ENCODE measurements around the gene FHIT.

The FHIT gene

DNA sequence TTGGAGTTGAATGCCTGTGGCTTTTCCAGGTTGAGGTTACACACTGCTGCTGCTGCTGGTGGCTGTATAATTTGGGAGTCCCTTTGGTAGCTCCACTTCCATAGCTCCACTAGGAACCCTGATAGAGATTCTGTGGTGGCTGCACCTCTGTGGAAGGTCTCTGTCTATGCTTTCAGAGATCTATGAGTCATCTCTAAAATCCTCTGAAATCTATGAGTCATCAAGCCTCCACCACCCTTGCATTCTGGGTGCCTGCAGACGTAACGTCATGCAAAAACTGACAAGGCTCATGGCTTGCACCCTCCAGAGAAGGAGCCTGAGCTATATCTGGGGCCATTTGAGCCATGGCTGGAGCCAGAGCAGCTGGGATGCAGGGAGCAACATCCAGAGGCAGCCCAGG is 1164.4 kb downstream of the FHIT start:
- DNase-seq (ENCODE audit: low read depth in 1 of 2, low spot score in 1 of 2): no peak

DNA sequence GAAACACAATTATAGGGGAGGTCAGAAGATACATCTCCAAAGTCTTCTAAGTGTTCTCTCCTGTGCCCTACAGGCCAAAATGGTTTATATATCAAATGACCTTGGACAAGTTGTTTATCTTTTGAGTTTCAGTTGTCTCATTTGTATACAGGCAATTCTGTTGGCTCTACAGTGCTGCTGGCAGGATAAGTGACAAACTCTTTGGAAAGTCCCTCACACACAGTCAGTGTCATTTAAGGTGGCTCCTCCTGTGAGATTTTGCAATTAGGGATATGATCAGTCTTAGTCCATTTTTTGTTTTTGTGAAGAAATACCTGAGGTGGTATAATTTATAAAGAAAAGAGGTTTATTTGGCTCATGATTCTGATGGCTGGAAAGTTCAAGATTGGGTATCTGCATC is 1165.6 kb downstream of the FHIT start:
- DNase-seq (ENCODE audit: low read depth in 1 of 2, low spot score in 1 of 2): no peak

DNA sequence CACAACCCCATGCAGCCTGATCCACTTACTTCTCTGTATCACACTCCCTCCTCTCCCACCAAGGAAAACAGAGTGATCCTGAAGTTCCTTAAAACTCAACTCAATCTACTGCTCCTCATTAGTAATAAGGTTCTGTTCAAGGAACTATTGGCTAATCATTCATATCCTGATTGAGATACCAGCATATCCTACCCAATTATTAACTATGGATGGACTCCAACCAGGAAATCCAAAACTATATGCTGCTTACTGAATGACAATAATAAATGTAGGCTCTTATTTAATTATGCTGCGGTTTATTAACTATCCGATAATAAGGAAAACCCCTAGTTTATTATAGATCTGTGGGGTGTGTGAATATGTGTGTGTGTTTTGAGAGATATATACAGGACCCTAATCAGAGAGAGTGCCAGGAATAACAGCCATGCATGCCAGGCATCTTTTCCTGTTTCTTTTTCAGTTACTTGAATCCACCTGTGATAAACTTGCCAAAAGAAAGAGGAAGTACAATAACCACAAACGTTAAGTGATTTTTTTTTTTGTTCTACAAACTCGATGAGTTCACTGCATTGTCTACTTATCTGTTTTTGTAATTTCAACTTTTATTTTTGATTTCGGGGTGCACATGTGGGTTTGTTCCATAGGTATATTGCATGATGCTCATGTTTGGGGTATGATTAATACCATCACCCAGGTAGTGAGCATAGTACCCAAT is 1169.7 kb downstream of the FHIT start:
- no peak for DNase-seq (ENCODE audit: low read depth in 1 of 2, low spot score in 1 of 2)

DNA sequence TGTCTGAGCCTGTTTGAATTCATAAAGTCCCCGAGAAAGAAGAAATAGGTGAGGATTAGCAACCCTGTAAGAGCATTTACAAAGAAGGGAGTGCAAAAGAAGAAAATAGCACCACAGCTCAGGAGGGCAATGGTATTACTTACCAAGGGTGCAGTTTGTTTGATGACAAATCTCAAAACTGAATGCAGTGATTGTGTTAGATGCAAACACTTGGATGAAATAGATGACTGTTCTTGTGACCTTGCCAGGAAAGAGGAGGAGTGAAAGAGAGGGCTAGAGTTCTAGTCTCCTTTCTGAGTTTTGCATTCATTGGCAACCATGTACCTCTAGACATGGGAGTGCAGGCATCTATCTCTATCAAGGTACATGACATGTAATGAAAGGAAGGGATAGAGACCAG is 1170.6 kb downstream of the FHIT start:
- DNase-seq (ENCODE audit: low read depth in 1 of 2, low spot score in 1 of 2): no peak

DNA sequence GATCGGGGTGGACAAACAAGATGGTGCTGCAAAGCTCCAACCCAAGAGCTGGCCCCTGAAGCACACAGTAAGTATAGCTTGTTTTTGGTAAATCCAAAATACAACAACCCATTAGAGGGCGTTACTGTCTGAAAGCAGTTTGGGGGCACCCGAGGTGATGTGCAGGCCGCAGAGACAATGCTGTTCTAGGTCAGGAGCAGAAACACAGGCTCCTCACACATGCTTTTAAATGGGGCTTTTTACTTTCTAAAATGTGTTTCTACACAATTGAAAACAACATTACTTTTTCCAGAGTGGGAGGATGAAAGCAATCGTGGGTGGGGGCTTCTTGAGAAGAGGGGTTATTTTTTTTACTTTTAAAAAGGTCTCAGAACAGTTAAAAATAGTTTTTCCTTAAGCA is 1172.2 kb downstream of the FHIT start:
- peak; percentile 15 to 17 for DNase-seq (ENCODE audit: low read depth in 1 of 2, low spot score in 1 of 2)

DNA sequence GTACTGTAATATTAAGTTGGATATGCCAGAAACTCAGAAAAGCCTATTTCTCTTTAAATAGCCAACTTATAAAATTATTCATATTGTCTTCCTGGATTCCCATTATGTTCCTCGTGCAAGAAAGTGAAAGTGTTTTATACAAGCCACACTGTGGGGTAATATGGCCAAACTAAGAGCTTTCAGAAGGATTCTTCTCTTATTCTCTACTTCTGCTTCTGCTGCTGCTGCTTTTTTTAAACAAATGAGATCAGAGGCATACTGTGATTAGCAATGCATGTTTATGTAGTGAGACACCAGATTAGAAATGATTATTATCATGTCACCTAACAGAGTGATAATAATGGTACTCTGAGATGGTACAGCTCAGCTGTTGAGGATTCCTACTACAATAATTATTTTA is 1174.9 kb downstream of the FHIT start:
- DNase-seq (ENCODE audit: low read depth in 1 of 2, low spot score in 1 of 2): no peak

DNA sequence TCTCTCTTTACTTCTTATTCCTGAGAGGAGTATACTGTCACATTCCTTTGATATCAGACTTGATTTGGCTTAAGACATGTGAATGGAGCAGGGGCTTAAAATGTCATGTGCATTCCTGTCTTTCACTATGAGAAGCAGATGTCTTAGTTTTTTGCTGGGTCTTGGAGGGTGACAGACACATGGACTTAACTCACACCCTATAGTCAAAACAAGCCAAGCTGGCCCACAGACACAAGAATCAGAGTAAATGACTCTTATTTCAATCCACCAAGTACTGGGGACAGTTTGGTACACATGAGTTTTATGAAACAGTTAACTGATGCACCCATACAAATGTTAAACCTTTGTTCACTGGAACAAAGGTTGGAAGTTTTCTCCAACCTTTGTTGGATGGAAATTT is 1177.3 kb downstream of the FHIT start:
- no peak for DNase-seq (ENCODE audit: low read depth in 1 of 2, low spot score in 1 of 2)

DNA sequence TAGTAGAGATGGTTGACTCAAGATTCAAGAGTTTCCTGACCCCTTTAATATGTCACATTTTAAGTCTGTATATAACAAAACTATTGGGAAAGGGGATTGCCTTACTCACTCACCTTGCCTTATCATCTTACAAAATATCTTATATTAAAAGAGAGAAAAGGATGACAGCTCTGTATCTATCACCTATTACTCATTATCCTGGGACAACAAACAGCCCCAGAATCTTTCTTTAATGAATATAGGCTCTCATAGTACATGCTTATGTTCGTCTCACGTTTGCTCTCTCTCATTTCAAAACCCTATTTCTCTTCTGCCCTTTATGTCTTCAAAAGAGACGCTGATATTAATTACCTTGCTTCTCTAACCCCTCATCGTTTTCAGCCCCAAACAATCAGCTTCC is 1178.0 kb downstream of the FHIT start:
- DNase-seq (ENCODE audit: low read depth in 1 of 2, low spot score in 1 of 2): no peak

DNA sequence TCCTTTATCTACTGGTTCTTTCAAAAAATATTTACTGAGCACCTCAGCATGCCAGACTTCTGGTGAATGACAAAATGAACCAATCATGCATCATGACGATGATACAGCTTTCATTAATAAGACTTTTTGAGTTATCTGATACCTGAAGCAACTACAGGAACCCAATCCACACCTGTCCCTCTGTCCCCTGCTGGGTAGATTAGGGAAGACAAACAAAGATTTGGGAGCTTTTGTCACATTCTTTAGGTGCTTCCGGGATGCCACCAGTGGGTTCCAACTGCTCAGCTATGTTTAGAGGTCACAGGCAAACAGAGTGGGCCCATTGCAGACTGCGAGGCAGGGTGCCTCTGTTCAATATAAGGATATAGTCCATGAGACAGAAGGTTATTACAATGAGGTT is 1180.9 kb downstream of the FHIT start:
- DNase-seq (ENCODE audit: low read depth in 1 of 2, low spot score in 1 of 2): no peak

DNA sequence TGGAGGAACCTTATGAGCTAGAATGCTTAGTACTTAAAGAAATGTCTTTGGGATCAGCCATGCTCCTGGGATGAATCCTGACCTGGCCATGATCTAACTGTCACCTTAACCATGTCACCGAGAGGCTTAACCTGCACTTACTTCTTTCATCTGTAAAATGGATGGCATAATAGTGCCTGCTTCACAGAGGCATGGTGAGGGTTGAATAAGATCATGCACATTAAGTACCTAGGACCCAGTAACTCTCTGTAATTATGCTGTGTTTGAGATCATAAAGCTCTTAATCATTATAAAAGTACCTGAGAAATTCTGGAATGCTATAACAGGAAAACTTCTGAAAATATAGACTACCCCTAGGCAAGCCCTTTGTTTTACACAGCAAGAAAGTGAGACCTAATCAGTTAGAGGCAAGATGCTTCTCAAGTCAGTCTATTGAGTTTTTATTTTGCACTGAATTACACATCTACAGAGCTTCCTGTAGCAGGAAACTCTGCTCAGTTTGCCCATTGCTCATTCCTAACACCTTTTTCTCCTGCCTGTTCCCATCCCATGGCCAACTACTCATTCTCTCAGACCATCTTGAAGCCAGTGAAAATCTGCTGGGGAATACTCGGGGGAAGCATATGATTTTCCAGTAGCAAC is 1185.9 kb downstream of the FHIT start:
- no peak for DNase-seq (ENCODE audit: low read depth in 1 of 2, low spot score in 1 of 2)

DNA sequence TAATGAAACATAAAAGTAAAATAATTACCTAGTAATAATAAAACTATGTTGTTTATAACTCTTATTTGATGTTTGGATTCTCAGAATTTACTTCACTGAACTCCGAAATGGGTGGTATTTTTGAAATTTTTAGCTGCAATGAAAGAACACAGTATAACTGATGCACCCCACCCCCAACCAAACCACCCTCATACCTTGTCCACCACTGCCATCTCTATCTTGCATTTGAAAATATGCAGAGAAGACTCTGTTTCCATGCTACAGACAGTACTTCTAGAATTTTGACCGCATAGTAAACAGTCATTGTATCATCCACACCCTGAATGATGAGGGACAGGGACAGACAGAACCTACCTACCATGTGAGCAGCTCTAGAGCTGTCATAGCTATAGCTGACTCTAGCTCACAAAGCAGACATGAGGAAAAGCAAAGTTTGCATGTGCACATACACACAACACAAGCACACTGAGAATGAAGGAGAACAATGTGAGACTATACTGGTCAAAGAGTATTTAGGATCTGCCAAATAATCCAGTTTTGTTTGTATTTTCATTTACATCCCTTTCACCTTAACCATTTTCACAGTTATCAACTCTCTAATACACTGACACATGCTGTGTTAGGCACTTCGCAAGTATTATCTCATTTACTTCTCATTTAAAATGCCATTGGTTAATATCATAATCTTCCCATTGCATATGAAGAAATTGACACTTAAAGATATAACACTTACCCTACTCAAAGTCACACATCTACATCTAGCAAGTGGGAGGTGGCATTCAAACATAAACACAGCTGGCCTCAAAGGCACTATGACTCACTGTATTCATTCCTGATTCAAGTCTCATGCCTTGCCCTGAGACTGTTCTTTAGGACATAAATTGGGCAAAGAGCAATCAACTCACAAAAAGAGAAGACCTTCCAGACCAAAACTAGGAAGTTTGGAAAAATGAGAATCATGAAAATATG is 1186.8 kb downstream of the FHIT start:
- DNase-seq (ENCODE audit: low read depth in 1 of 2, low spot score in 1 of 2): no peak

DNA sequence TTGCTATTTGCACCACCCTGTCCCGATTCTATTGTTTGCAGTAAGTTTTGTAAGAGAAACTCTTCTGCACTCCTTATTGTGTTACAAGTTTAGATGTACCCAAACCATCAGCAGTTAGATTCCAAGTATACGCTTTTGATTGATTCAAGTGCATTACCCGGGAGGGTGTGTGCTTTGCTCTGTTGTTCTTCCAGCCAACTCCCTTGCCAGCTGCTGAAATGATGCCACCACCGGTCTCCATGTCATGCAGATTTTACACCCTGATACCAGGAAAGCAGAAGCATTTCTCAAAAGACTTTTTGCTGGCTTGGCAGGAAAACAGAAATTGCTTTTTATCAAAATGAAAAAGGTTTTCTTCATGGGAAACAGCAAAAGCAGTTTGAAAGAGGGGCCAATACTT is 1194.8 kb downstream of the FHIT start:
- no peak for DNase-seq (ENCODE audit: low read depth in 1 of 2, low spot score in 1 of 2)

DNA sequence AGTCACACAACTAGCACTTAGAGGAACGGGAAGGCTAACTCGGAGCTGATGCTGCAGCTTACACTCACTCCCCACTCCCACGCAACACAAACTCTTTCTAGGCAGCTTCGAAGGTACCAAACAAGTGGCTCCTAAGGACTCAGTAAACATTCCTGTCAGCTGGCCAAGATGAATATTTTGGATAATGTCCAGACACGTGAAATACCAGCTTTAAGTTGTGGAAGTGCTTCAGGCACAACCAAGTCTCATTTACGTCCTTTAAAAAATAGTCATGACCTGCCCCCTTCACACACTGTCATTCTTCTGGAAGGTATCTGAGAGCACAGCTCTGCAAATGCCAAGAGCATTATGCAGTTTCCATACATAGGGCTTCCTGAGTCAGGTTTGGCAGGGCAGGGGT is 1195.5 kb downstream of the FHIT start:
- no peak for DNase-seq (ENCODE audit: low read depth in 1 of 2, low spot score in 1 of 2)

DNA sequence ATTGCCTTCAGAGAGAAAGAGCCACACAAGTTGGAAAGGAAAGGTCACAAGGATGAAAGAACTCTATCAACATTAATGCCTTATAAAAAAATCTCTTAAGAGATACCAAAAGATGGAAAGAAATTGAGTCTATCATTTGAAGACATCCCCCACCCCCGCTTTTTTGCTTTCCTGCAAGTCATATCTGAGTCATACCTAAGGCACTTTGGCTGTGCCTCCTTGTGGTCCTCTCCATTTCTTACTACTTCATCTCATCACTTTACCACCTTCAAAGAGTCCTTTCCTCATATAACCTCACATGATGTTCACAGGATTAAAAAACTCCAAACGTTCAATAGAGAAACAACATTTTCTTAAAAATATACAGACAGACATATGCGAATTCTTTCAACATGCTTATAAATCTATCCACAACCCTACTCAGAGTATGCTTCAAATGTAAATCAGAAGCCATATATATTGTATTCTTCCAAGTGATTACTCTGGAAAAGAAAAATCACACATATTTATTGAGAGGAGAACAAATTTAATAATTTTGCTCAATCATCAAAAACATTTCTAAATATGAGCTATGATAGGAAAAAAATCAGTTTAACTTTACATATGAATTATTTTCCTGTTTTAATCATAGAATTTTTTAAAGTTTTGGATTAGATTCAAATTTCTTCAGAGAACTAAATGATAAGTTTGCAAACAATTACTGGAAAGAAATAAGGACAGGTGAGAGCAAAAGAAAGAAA is 1197.6 kb downstream of the FHIT start:
- no peak for DNase-seq (ENCODE audit: low read depth in 1 of 2, low spot score in 1 of 2)

DNA sequence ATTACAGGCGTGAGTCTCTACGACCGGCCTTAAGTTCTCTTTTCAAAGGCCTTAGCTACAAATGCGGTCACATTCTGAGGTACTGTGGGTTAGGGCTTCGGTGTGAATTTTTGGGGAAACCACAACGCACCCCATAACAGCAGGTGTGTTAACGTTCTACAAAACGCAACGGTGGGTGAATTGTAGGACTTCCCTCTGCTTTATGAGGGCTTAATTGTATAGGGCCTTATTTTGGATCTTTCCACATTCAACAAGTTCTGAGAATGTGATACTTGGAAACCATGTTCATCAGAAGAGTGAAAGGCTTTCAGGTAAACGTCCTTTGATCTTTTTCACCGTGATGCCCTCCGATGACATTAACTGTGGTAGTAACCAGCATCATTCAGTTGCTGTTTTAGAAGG is 1202.8 kb downstream of the FHIT start:
- no peak for DNase-seq (ENCODE audit: low read depth in 1 of 2, low spot score in 1 of 2)

DNA sequence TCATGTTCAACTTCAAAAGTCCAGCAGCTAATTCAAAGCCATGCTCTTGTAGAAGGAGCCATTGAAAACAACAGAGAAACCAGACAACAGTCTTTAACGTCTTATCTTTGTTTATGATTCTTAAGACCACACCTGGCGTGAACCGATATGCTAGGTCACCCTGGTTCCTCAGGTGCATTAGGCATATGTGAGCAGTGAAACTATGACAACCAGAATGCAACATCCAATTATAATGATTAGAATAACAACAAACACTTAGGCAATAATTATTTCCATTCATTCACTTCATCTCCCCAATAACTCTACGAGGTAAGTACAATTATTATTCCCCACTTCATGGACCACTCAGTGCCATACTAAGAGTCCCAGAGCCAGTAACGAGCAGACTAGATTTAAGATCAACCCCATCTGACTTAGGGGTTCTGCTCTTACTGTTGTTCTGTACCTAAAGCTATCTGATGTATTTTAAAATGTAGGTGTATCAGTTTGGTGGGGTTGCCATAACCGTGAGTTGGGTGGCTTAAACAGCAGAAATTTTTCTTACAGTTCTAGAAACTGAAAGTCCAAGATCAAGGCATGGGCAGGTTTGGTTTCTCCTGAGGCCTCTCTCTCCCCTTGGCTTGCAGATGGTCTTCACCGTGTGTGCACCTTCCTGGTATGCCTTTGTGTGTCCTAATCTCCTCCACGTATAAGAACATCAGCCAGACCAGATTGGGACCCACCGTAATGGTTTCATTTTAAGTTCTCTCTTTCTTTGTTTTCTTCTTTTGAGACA is 1203.6 kb downstream of the FHIT start:
- DNase-seq (ENCODE audit: low read depth in 1 of 2, low spot score in 1 of 2): no peak

DNA sequence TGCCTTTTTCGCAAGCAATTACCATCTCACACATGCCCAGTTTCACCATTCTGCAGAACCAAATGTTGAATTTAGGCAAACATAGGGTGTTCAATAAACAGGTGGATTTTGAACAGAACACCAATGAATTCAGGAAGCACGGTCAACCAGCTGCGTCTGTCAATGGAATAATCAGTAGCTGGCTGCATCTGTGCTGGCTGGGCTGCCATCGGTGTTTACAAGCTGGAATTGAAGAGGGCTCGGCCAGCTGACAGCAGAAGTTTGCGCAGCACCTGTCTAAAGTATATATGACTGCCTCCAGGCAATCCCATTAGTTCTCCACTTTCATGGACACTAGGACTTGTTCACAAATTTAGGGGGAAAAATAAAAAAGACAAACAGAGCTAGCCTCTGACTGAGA is 1205.0 kb downstream of the FHIT start:
- no peak for DNase-seq (ENCODE audit: low read depth in 1 of 2, low spot score in 1 of 2)

DNA sequence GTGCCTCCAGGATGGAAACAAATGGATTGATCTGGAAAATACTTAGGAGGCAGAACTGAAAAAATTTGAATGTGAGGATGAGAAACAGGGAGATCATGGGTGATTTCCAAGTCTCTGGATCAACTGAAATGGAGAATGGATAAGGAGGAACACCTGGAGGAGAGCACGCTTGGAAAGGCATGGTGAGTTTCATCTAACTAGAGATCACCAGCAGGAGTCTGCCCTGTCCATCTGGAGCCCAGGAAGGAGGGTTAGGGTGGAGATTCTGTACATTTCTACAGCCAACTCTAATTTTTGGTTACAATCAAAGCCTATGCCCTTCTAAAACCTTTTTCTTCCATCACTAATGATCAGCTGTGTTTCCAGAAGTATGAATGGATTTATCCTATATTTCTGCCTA is 1205.6 kb downstream of the FHIT start:
- no peak for DNase-seq (ENCODE audit: low read depth in 1 of 2, low spot score in 1 of 2)

DNA sequence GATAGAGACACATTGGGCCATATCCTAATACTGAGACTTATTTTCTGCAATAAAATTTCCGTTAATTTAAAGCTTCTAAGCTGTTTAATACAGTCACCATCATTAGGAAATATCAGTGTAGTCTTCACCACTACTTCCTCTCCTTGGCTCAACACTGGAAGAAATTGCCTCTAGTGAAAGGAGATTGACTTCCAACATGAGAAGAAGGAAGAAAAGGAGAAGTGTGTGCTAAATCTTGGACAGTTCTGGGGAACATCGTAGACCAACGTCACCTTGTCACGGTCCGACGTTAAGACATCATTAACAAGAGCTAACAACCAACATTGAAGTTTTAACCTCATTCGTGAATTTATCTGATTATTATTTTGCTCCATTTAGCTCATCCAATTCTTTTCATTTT is 1214.4 kb downstream of the FHIT start:
- no peak for DNase-seq (ENCODE audit: low read depth in 1 of 2, low spot score in 1 of 2)

DNA sequence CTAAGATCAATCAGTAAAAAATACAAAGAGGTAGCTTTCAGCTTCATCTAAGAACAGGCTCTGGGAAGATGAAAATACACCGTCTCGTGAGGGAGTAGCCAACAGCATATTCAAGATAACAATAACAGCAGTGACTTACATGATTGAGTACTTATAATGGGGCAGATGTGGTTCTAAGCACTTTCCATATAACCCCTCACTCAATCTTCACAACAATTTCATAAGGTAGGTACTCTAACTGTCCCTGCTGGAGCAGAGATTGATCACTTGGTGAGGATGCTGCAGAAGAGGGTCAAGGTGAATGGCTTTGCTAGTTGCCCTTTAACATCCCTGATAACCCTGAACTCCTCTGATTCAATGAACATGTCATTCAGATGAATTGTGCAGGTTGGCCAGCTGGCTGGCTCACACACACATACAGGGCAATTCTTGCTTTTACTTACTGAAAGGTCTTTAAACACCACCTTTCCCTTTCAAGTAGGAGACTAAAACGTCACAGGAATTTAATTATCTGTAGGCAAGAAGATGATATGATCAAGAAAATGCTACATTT is 1217.3 kb downstream of the FHIT start:
- DNase-seq (ENCODE audit: low read depth in 1 of 2, low spot score in 1 of 2): no peak

Data from stimulated activated CD4-positive, alpha-beta T cell treated with anti-CD3 and anti-CD28 coated beads, Interleukin-15, amount 100 ng/mL, for 1 hour (primary cell).